HCT116 (cell line): ENCODE measurements around the gene AKAP1. TPM values are rescaled to one million over a fixed set of nuclear protein-coding genes. Genes with fewer than 3 reads are reported as not detected.

Experiments used
- ATAC-seq: fragments of 200-7000 bp; cut with Tn5 transposase; 2 replicates; pipeline ENCODE4 v1.9.1; 2020; ENCODE audit warnings: mild to moderate bottlenecking, moderate library complexity
- BruUV-seq: library from RNA; stranded (reverse); fragments of 400-500 nt; replicated peaks from 2 replicates; lab custom pipeline; 2021; lab: Mats Ljungman, UMichigan
- CTCF ChIA-PET: fragments of 300-600 bp; sonication (Branson Sonifier 250); formaldehyde crosslinking; loops from one replicate; lab custom pipeline; 2021; ENCODE audit warnings: antibody characterized with exemption; lab: Charles Lee
- POLR2A ChIA-PET: fragments of 300-600, 350-600 bp; sonication (Branson Sonifier 250); formaldehyde crosslinking; loops from one replicate; lab custom pipeline; 2021; ENCODE audit warnings: antibody characterized with exemption; lab: Charles Lee
- RAD21 ChIA-PET, 2 experiments: fragments of 300-600 bp; sonication (Branson Sonifier 250); formaldehyde crosslinking; loops; one replicate each; lab custom pipeline; 2023; ENCODE audit warnings: low total read pairs in 2 of 2; ENCODE audit not compliant: uncharacterized antibody in 2 of 2, unreplicated experiment in 2 of 2, low non-redundant PET in 1 of 2; lab: Charles Lee
- DNase-seq: peaks from one replicate; pipeline ENCODE4 v3.0.0-alpha.2; 2010; ENCODE audit warnings: low read depth, low spot score
- H2AFZ ChIP-seq: fragments of 200-600 bp; shearing (Covaris generic), sonication (generic); 2 replicates; pipeline ENCODE4 v1.6.1; 2017; ENCODE audit warnings: low read depth, mixed run types, mixed read lengths, antibody characterized with exemption, low read length; ENCODE audit not compliant: poor library complexity, severe bottlenecking
- H3K27ac ChIP-seq: 2 replicates; pipeline ENCODE4 v1.5.1; 2012; ENCODE audit warnings: low read depth, low read length
- H3K27me3 ChIP-seq: fragments of 200-600 bp; sonication (generic); 2 replicates; pipeline ENCODE4 v1.6.1; 2016; ENCODE audit warnings: mixed run types, low read length, mixed read lengths; ENCODE audit not compliant: insufficient read depth
- H3K36me3 ChIP-seq, 2 experiments: fragments of 200-500 bp in 1 of 2; fragments of 200-600 bp in 1 of 2; sonication (Bioruptor generic) in 1 of 2; sonication (generic) in 1 of 2; 2 replicates each; pipeline versions ENCODE4 v1.5.1 to v1.6.1; 2014 to 2016; ENCODE audit warnings: low read length in 2 of 2, inconsistent platforms in 1 of 2, mixed read lengths in 1 of 2, mixed run types in 1 of 2; ENCODE audit not compliant: insufficient read depth in 2 of 2, control insufficient read depth in 1 of 2
- H3K4me1 ChIP-seq, 2 experiments: fragments of 200-600 bp in 1 of 2; sonication (generic) in 1 of 2; 2 replicates each; pipeline versions ENCODE4 v1.5.1 to v1.6.1; 2012 to 2017; ENCODE audit warnings: low read length in 2 of 2, inconsistent platforms in 1 of 2, mild to moderate bottlenecking in 1 of 2, mixed read lengths in 1 of 2, mixed run types in 1 of 2, moderate library complexity in 1 of 2; ENCODE audit not compliant: insufficient read depth in 2 of 2, control insufficient read depth in 1 of 2
- H3K4me2 ChIP-seq: fragments of 200-600 bp; sonication (generic); 2 replicates; pipeline ENCODE4 v1.6.1; 2017; ENCODE audit warnings: mixed run types, low read length, mixed read lengths
- H3K4me3 ChIP-seq, 2 experiments: fragments of 200-600 bp in 1 of 2; sonication (generic) in 1 of 2; replicated peaks in 1 of 2; 2 replicates each; pipeline ENCODE4 v1.5.1; 2011 to 2016; ENCODE audit warnings: low read length in 2 of 2, control low read depth in 1 of 2, low read depth in 1 of 2, mild to moderate bottlenecking in 1 of 2, mixed read lengths in 1 of 2, mixed run types in 1 of 2
- H3K79me2 ChIP-seq: fragments of 200-600 bp; sonication (generic); 2 replicates; pipeline ENCODE4 v1.6.1; 2017; ENCODE audit warnings: mild to moderate bottlenecking, mixed run types, low read length, moderate library complexity, mixed read lengths; ENCODE audit not compliant: insufficient read depth
- H3K9ac ChIP-seq: fragments of 200-600 bp; sonication (generic); 2 replicates; pipeline ENCODE4 v1.6.1; 2016; ENCODE audit warnings: low read length, mixed read lengths
- H3K9me2 ChIP-seq: fragments of 200-600 bp; sonication (generic), shearing (Covaris generic); 2 replicates; pipeline ENCODE4 v1.6.1; 2017; ENCODE audit warnings: mixed run types, mild to moderate bottlenecking, moderate library complexity; ENCODE audit not compliant: insufficient read depth
- H3K9me3 ChIP-seq, 2 experiments: fragments of 200-500 bp in 1 of 2; fragments of 200-600 bp in 1 of 2; sonication (Bioruptor generic) in 1 of 2; sonication (generic) in 1 of 2; 2 replicates each; pipeline ENCODE4 v1.6.1; 2014 to 2017; ENCODE audit warnings: low read length in 2 of 2, mixed read lengths in 2 of 2, inconsistent platforms in 1 of 2, low read depth in 1 of 2, mild to moderate bottlenecking in 1 of 2, mixed run types in 1 of 2, moderate library complexity in 1 of 2; ENCODE audit not compliant: control insufficient read depth in 1 of 2, insufficient read depth in 1 of 2
- H4K20me1 ChIP-seq: fragments of 200-600 bp; sonication (generic), shearing (Covaris generic); 2 replicates; pipeline ENCODE4 v1.6.1; 2017; ENCODE audit warnings: mixed run types, mild to moderate bottlenecking, moderate library complexity; ENCODE audit not compliant: insufficient read depth
- CBX3 ChIP-seq: IDR thresholded peaks from 2 replicates; pipeline ENCODE4 v1.6.1; 2012; ENCODE audit warnings: low read depth
- CEBPB ChIP-seq: IDR thresholded peaks from 2 replicates; pipeline ENCODE4 v1.6.1; 2012; ENCODE audit warnings: low read depth
- EGR1 ChIP-seq: IDR thresholded peaks from 2 replicates; pipeline ENCODE4 v1.6.1; 2012; ENCODE audit warnings: low read depth
- ELF1 ChIP-seq: IDR thresholded peaks from 2 replicates; pipeline ENCODE4 v1.6.1; 2012; ENCODE audit warnings: low read depth, borderline replicate concordance
- FOSL1 ChIP-seq: IDR thresholded peaks from 2 replicates; pipeline ENCODE4 v1.6.1; 2012; ENCODE audit warnings: low read depth
- JUND ChIP-seq: IDR thresholded peaks from 2 replicates; pipeline ENCODE4 v1.6.1; 2012
- POLR2A ChIP-seq: IDR thresholded peaks from 2 replicates; pipeline ENCODE4 v1.7.0; 2011; ENCODE audit warnings: borderline replicate concordance; ENCODE audit not compliant: insufficient read depth, insufficient read length; ENCODE audit errors: extremely low read depth
- POLR2AphosphoS5 ChIP-seq: IDR thresholded peaks from 2 replicates; pipeline ENCODE4 v1.6.1; 2011; ENCODE audit warnings: mild to moderate bottlenecking, low read depth, low read length, moderate library complexity
- RAD21 ChIP-seq: IDR thresholded peaks from 2 replicates; pipeline ENCODE4 v1.6.1; 2012; ENCODE audit warnings: low read depth, mild to moderate bottlenecking
- SIN3A ChIP-seq: IDR thresholded peaks from 2 replicates; pipeline ENCODE4 v1.6.1; 2012; ENCODE audit warnings: low read depth
- SP1 ChIP-seq: IDR thresholded peaks from 2 replicates; pipeline ENCODE4 v1.6.1; 2012; ENCODE audit warnings: low read depth
- SRF ChIP-seq: IDR thresholded peaks from 2 replicates; pipeline ENCODE4 v1.6.1; 2012; ENCODE audit warnings: low read depth
- TCF7L2 ChIP-seq: IDR thresholded peaks from 2 replicates; pipeline ENCODE4 v1.7.0; 2011; ENCODE audit warnings: borderline replicate concordance, inconsistent platforms; ENCODE audit not compliant: insufficient read depth, insufficient read length; ENCODE audit errors: extremely low read depth
- YY1 ChIP-seq: IDR thresholded peaks from 2 replicates; pipeline ENCODE4 v1.6.1; 2011; ENCODE audit warnings: low read length, low read depth, moderate library complexity, mild to moderate bottlenecking; ENCODE audit not compliant: insufficient replicate concordance; ENCODE audit errors: extremely low read depth
- ZFX ChIP-seq: fragments of 450-650 bp; IDR thresholded peaks from 2 replicates; pipeline ENCODE4 v1.6.1; 2017
- ZNF274 ChIP-seq: fragments of 200-500 bp; sonication (Bioruptor generic); IDR thresholded peaks from 2 replicates; pipeline ENCODE4 v1.6.1; 2014; ENCODE audit warnings: mild to moderate bottlenecking, low read depth, low read length, inconsistent platforms
- intact Hi-C: fragments of 100-400 bp; cut with micrococcal nuclease; formaldehyde crosslinking; loops from 2 replicates; pipeline ENCODE4 v1.10.0; 2022
- total RNA-seq: library from RNA; stranded (reverse); gene quantifications from one replicate; pipeline ENCODE4 v1.2.1, GENCODE V29; 2021; ENCODE audit not compliant: unreplicated experiment
- TF ChIP-seq, protein P1 (sequence below): IDR thresholded peaks from 2 replicates; pipeline ENCODE4 v1.6.1; 2012; ENCODE audit warnings: low read depth
- TF ChIP-seq, protein P2 (sequence below): IDR thresholded peaks from 2 replicates; pipeline ENCODE4 v1.6.1; 2012
- TF ChIP-seq, protein P3 (sequence below): IDR thresholded peaks from 2 replicates; pipeline ENCODE4 v1.6.1; 2012

The AKAP1 gene
- total RNA-seq, 1 experiment from 2014 or later, result 51.6 TPM

DNA sequence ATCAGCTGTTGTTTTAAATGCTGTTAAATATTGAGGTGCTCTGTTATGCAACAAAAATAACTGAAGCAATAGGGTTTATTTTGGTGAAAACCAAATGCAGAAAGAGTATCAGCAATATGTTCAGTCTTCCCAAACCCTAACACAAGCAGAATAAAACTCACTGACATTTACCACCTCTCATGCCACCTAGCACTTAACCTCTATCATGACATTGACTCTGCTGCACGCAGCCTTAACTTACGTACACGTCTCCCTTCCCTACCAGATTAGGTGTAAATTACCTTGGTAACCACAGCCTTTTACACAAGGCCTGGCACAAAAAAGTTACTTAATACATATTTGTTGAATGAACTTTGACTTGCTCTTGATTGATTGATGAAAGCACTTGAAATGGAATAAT lies 9.9 kb upstream of the AKAP1 start:
- H3K27ac ChIP-seq, result no peak overlapping the region
- no peaks in the 10 kb centered on the region for H3K27me3 ChIP-seq
- no peak overlapping the region for H3K4me2 ChIP-seq
- ChIA-PET CTCF (no interaction called here), POLR2A (no interaction called here), RAD21 (no interaction called here)
- no TSS peak for BruUV-seq
- H2AFZ ChIP-seq, result no peak overlapping the region
- H3K36me3 ChIP-seq, result no peaks in the 10 kb centered on the region
- H3K4me3 ChIP-seq, result no peak overlapping the region
- no peaks in the 10 kb centered on the region for H3K79me2 ChIP-seq
- ATAC-seq, result no peak
- H3K4me1 ChIP-seq, result no peaks in the 10 kb centered on the region
- no peaks in the 10 kb centered on the region for H3K9me3 ChIP-seq
- no peaks in the 10 kb centered on the region for H4K20me1 ChIP-seq
- TF ChIP-seq SIN3A (no peak), ZNF274 (no peak), TCF7L2 (no peak), ELF1 (no peak), SP1 (no peak), POLR2AphosphoS5 (no peak), CEBPB (no peak), SRF (no peak), EGR1 (no peak), ZFX (no peak), FOSL1 (no peak), RAD21 (no peak), JUND (no peak), POLR2A (no peak), YY1 (no peak), CBX3 (no peak)
- TF ChIP-seq, protein P1, sequence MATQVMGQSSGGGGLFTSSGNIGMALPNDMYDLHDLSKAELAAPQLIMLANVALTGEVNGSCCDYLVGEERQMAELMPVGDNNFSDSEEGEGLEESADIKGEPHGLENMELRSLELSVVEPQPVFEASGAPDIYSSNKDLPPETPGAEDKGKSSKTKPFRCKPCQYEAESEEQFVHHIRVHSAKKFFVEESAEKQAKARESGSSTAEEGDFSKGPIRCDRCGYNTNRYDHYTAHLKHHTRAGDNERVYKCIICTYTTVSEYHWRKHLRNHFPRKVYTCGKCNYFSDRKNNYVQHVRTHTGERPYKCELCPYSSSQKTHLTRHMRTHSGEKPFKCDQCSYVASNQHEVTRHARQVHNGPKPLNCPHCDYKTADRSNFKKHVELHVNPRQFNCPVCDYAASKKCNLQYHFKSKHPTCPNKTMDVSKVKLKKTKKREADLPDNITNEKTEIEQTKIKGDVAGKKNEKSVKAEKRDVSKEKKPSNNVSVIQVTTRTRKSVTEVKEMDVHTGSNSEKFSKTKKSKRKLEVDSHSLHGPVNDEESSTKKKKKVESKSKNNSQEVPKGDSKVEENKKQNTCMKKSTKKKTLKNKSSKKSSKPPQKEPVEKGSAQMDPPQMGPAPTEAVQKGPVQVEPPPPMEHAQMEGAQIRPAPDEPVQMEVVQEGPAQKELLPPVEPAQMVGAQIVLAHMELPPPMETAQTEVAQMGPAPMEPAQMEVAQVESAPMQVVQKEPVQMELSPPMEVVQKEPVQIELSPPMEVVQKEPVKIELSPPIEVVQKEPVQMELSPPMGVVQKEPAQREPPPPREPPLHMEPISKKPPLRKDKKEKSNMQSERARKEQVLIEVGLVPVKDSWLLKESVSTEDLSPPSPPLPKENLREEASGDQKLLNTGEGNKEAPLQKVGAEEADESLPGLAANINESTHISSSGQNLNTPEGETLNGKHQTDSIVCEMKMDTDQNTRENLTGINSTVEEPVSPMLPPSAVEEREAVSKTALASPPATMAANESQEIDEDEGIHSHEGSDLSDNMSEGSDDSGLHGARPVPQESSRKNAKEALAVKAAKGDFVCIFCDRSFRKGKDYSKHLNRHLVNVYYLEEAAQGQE, result no peak
- TF ChIP-seq, protein P2, sequence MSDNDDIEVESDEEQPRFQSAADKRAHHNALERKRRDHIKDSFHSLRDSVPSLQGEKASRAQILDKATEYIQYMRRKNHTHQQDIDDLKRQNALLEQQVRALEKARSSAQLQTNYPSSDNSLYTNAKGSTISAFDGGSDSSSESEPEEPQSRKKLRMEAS, result no peak
- TF ChIP-seq, protein P3, sequence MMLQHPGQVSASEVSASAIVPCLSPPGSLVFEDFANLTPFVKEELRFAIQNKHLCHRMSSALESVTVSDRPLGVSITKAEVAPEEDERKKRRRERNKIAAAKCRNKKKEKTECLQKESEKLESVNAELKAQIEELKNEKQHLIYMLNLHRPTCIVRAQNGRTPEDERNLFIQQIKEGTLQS, result no peak
- TF ChIP-seq, all 23 proteins: peak for 0
- Histone ChIP-seq H3K9me2 (no peaks in the 10 kb centered on the region), H3K9ac (no peak overlapping the region)
- intact Hi-C loops, result no loop called here
- DNase-seq, result no peak
